Tibial nerve (tissue), 3 donors: ENCODE measurements around the gene AAK1.

Experiments
- CTCF ChIP-seq, 5 experiments: fragments of 200-600 bp in 3 of 5; fragments of 450-650 bp in 2 of 5; sonication (generic) in 3 of 5; IDR thresholded peaks; one replicate each; pipeline ENCODE4 v1.5.1; 2016 to 2019; ENCODE audit warnings: antibody characterized with exemption in 5 of 5, mild to moderate bottlenecking in 3 of 5, moderate library complexity in 2 of 5
- POLR2A ChIP-seq, 2 donors: fragments of 450-650 bp; IDR thresholded peaks; one replicate each; pipeline ENCODE4 v1.6.1; 2017; ENCODE audit warnings: antibody characterized with exemption in 2 of 2, mild to moderate bottlenecking in 2 of 2, moderate library complexity in 2 of 2

DNA sequence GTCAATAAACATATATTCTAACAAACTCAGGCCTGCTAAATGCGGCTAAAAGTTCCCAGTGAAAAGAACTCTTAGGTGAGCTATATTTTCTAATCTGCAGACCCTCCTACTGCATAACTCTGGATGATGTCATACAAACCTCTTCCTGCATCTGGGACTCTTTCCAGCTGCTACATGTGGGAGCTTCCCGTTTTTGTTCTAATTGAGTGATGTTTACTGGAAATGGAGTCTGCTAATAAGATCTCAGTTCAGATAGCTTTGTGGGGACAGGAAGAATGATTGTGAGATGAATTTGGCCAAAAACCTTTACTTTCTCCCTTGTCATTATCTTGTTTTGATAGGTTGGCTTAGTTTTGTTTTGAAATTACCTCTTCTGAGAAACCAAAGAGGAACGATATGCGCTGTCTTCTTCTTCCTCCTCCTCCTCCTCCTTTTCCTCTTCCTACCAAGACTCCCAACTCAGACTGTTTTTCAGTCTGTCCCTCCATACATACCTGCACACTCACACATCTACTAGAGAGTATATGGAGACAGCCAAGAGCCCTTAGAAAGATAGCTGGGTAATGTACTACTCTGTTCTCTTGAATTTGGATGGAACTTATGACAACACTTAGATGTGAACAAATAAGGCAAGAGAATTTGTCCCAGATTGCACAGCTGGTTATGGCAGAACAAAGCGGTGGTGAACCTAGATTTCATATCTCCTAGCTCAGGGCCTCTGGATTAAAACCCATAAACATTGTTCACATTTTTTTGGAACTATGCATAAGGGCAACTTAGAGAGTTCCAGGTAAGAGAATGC, 39.8 kb upstream of the AAK1 start:
- TF ChIP-seq POLR2A (IDR thresholded peaks at IDR 0.05) (no peak), CTCF (IDR thresholded peaks at IDR 0.05) (no peak)
